Progenitor cell of endocrine pancreas (in vitro differentiated cells): ENCODE measurements around the gene DPF3. TPM values are rescaled to one million over a fixed set of nuclear protein-coding genes. Genes with fewer than 3 reads are reported as not detected.

ENCODE experiments used
- DNase-seq: peaks from one replicate; pipeline ENCODE4 v3.0.0; 2021; ENCODE audit warnings: low spot score; ENCODE audit not compliant: unreplicated experiment
- H3K27ac Mint-ChIP-seq: 2 replicates; pipeline ENCODE4 v1.8.0; 2021; ENCODE audit warnings: mild to moderate bottlenecking, moderate library complexity, mixed read lengths
- H3K27me3 Mint-ChIP-seq: 2 replicates; pipeline ENCODE4 v1.8.0; 2021; ENCODE audit warnings: mixed read lengths
- H3K36me3 Mint-ChIP-seq: 2 replicates; pipeline ENCODE4 v1.8.0; 2022; ENCODE audit warnings: mixed read lengths; ENCODE audit not compliant: insufficient read depth
- H3K4me1 Mint-ChIP-seq: 2 replicates; pipeline ENCODE4 v1.8.0; 2021; ENCODE audit warnings: low read depth, mixed read lengths
- H3K4me3 Mint-ChIP-seq: 2 replicates; pipeline ENCODE4 v1.8.0; 2021; ENCODE audit warnings: low read depth, mild to moderate bottlenecking, moderate library complexity, mixed read lengths
- H3K9me3 Mint-ChIP-seq: 2 replicates; pipeline ENCODE4 v1.8.0; 2021; ENCODE audit warnings: low read depth, mixed read lengths
- total RNA-seq: library from RNA; stranded (reverse); gene quantifications from 2 replicates; pipeline ENCODE4 v1.2.1, GENCODE V29; 2021
- TF ChIP-seq, protein P1 (sequence below): fragments of 200-600 bp; sonication (generic); IDR thresholded peaks from one replicate; pipeline ENCODE4 v1.5.0; 2021; ENCODE audit warnings: antibody characterized with exemption, mild to moderate bottlenecking; ENCODE audit not compliant: unreplicated experiment

Gene DPF3
- total RNA-seq, 1 donor from 2014 or later = 2.2 TPM

DNA sequence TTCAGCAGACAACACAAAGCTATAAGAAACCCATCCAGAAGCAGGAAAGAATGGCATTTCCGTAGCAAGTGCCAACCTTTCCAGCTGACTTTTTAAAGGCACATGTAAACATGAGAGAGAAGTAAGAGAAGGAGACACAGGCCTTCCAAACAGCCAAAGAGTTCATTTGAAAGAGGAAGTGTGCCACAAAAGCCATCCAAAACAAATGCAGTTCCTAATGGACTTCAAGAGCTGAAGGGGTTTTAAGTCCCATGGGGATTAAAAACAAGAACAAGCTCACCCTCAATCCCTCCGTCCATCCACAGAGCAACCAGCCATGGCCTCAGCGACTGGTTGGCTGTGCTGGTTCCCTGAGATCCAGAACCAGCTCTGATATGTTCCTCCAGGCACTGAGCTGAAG, 4.5 kb upstream of the DPF3 start:
- Mint-ChIP-seq H3K4me1 (peaks cover 11% of the 10 kb centered on the region), H3K9me3 (no peaks in the 10 kb centered on the region), H3K4me3 (no peak overlapping the region), H3K27me3 (peaks cover 55% of the 10 kb centered on the region), H3K36me3 (no peaks in the 10 kb centered on the region), H3K27ac (no peak overlapping the region)
- TF ChIP-seq, protein P1, sequence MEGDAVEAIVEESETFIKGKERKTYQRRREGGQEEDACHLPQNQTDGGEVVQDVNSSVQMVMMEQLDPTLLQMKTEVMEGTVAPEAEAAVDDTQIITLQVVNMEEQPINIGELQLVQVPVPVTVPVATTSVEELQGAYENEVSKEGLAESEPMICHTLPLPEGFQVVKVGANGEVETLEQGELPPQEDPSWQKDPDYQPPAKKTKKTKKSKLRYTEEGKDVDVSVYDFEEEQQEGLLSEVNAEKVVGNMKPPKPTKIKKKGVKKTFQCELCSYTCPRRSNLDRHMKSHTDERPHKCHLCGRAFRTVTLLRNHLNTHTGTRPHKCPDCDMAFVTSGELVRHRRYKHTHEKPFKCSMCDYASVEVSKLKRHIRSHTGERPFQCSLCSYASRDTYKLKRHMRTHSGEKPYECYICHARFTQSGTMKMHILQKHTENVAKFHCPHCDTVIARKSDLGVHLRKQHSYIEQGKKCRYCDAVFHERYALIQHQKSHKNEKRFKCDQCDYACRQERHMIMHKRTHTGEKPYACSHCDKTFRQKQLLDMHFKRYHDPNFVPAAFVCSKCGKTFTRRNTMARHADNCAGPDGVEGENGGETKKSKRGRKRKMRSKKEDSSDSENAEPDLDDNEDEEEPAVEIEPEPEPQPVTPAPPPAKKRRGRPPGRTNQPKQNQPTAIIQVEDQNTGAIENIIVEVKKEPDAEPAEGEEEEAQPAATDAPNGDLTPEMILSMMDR = no peak
- DNase-seq = no peak

DNA sequence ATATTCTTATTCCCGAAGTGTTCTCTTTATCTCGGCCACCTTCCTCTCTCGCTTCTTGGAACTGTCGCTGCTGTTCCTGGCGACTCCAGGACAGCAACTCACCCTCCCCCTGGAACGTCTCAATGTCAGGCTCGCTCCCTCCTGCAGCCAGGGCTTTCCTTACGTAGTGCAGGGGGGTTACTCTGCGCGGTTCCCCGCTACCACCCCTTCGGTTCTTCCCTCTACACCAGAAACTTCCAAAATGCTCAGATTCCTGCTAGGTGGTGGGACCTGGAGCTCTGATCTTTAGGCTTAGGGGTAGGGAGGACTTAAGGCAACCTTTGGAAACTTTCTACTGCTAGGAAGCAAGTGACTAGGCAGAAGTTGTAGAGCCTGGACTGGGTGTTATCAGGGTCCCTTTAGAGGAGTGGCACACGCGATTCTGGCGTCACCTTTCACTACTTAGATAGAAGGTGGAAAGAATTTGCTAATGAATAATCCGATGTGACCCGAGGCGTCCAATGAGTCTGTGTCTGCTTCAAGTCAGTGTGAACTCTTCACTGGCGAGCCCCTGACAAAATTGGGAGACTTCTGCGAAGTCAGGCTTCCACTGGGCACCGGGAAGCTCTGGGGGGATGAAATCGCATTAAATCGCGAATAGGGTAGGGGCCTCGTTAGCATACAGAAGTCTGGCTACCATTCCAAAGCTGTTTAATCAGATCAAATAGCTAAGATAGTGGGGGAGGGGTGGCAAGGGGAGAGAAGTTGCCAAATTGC, 900 bp upstream of the DPF3 start:
- Mint-ChIP-seq H3K4me1 (peaks cover 22% of the 10 kb centered on the region), H3K27ac (peak overlapping the region; percentile 21), H3K9me3 (no peaks in the 10 kb centered on the region), H3K36me3 (no peaks in the 10 kb centered on the region), H3K27me3 (peaks cover 73% of the 10 kb centered on the region), H3K4me3 (peak overlapping the region; percentile 85)
- TF ChIP-seq, protein P1 = no peak
- no peak for DNase-seq

DNA sequence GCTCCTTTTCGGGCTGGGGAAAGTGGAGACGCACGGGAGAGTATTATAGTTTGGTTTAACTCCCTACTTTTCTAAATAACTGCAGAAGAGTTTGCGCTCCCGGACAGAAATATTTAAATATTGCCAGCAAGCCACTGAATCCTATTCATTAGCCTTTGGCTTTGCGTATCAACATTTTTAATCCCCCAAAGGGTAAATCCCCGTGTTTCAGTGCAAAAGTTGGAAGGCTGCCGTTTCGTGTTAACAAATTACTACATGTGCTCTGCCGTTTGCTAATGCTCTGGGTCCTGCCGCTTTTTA, 372 bp upstream of the DPF3 start:
- peak overlapping the region; percentile 85 for H3K4me3 Mint-ChIP-seq
- H3K27me3 Mint-ChIP-seq = peaks cover 75% of the 10 kb centered on the region
- TF ChIP-seq, protein P1 = no peak
- peak overlapping the region; percentile 47 for H3K27ac Mint-ChIP-seq
- H3K4me1 Mint-ChIP-seq = peaks cover 24% of the 10 kb centered on the region
- no peak for DNase-seq
- H3K9me3 Mint-ChIP-seq = no peaks in the 10 kb centered on the region
- H3K36me3 Mint-ChIP-seq = no peaks in the 10 kb centered on the region

DNA sequence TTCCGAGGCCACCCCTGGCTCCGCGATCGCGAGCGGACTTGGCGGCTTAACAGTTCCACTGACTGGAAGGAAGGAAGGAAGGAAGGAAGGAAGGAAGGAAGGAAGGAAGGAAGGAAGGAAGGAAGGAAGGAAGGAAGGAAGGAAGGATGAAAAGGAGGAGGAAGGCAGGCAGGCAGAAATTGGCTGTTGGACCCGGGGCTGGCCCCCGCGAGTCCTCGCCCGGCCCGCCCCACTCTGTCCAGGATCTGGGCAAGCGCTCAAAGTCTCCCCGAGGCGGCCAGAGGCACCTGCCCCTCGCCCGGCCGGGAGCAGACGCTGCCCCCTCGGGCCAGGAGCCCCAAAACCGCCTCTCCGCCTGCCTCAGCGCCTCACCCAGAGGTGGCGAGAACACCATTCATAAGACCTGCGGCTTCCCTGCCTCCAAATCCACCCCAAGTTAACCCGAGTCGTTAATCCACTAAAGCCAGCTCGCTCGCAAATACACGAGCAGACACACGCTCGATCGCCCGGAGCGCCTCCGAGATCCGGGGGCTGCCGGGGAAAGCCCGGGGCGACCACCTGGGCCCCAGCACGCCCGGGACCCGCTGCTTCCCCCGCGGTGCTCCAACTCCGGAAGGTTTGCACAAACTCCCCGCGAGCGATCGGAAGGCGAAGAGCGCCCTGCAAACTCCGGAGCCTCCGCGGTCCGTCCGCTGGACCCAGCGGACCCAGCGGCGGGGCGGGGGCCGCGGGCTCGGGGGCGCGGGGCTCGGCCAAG, 844 bp downstream of the DPF3 start:
- Mint-ChIP-seq H3K36me3 (no peaks in the 10 kb centered on the region), H3K4me1 (peaks cover 25% of the 10 kb centered on the region), H3K4me3 (peak overlapping the region; percentile 83), H3K9me3 (no peaks in the 10 kb centered on the region), H3K27ac (peak overlapping the region; percentile 82), H3K27me3 (peaks cover 78% of the 10 kb centered on the region)
- DNase-seq = peak; percentile 19
- TF ChIP-seq, protein P1 = no peak

DNA sequence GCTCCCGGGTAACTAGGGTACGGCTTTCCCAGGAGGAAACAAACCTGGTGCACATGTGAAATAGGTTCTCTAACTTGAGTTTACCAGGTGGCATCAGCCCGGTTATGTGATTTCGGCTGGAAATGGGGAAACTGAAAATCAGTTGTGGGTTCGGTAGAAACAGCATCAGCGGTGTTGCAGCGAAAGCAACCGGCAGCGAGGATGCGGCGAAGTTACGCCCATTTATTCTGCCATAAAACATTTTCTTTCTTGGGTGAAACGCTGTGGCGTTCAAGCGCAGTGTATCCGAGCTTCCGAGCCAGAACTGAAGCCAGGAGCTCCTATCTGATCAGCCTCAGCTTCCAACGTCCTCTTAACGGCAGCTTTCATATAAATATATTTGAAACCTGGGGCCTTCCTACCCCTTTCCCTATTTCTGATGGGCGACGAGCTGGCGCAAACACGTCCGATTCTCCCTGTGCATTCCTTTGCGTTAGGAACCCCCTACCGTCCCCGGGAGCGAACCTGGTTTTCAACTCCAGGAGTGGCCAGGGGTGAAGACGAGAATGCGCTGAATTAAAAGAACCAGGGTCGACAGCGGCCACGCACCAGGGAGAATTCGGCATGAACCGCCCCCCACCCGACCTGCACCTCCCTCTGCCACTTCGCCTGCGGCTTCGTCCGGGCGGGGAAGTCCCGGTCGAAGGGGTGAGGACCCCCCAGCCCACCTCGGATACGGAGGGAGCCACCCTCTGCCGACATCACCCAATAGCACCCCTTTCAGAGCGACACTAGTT, 1.6 kb downstream of the DPF3 start:
- H3K27ac Mint-ChIP-seq = peak overlapping the region; percentile 82
- peaks cover 84% of the 10 kb centered on the region for H3K27me3 Mint-ChIP-seq
- H3K4me3 Mint-ChIP-seq = peak overlapping the region; percentile 83

More for the DNA sequence above, 1.6 kb downstream of the DPF3 start:
- no peaks in the 10 kb centered on the region for H3K36me3 Mint-ChIP-seq
- TF ChIP-seq, protein P1 = no peak
- H3K9me3 Mint-ChIP-seq = no peaks in the 10 kb centered on the region
- H3K4me1 Mint-ChIP-seq = peaks cover 25% of the 10 kb centered on the region
- no peak for DNase-seq
